K562 (cell line): Measurements from ENCODE around the gene PCOLCE2.

Experiments
- ARID3A ChIP-seq: IDR thresholded peaks from 2 replicates; pipeline ENCODE4 v1.6.1; 2012; ENCODE audit warnings: low read depth, low read length, improper control_type of control experiment, borderline replicate concordance
- HOXB6 ChIP-seq: fragments of 250-450 bp; sonication (Bioruptor Pico); IDR thresholded peaks from 2 replicates; pipeline ENCODE4 v1.5.1; 2022; ENCODE audit warnings: mild to moderate bottlenecking, borderline replicate concordance
- MXI1 ChIP-seq: IDR thresholded peaks from 2 replicates; pipeline ENCODE4 v1.6.1; 2011; ENCODE audit warnings: low read depth, mild to moderate bottlenecking, improper control_type of control experiment, low read length
- SPI1 ChIP-seq: IDR thresholded peaks from 2 replicates; pipeline ENCODE4 v1.6.1; 2011; ENCODE audit warnings: low read depth, low read length, control low read depth, borderline replicate concordance
- TF ChIP-seq, protein P1 (sequence below): sonication (generic); formaldehyde crosslinking; IDR thresholded peaks from 2 replicates; pipeline ENCODE4 v1.5.0; 2020; ENCODE audit warnings: missing genetic modification reagents

GRCh38 chr3:142913432-142913831, 24.5 kb upstream of the PCOLCE2 start:
- no peak for TF ChIP-seq HOXB6
- no peak for TF ChIP-seq ARID3A
- TF ChIP-seq, protein P1, sequence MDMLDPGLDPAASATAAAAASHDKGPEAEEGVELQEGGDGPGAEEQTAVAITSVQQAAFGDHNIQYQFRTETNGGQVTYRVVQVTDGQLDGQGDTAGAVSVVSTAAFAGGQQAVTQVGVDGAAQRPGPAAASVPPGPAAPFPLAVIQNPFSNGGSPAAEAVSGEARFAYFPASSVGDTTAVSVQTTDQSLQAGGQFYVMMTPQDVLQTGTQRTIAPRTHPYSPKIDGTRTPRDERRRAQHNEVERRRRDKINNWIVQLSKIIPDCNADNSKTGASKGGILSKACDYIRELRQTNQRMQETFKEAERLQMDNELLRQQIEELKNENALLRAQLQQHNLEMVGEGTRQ (CRISPR knock-in tag), result no peak
- no peak for TF ChIP-seq SPI1
- no peak for TF ChIP-seq MXI1
